HCT116 (cell line): Measurements from ENCODE around the gene ZXDC. TPM values are rescaled to one million over a fixed set of nuclear protein-coding genes. Genes with fewer than 3 reads are reported as not detected.

Experiments
- ATAC-seq: fragments of 200-7000 bp; cut with Tn5 transposase; 2 replicates; pipeline ENCODE4 v1.9.1; 2020; ENCODE audit warnings: mild to moderate bottlenecking, moderate library complexity
- BruUV-seq: library from RNA; stranded (reverse); fragments of 400-500 nt; replicated peaks from 2 replicates; lab custom pipeline; 2021; lab: Mats Ljungman, UMichigan
- CTCF ChIA-PET: fragments of 300-600 bp; sonication (Branson Sonifier 250); formaldehyde crosslinking; loops from one replicate; lab custom pipeline; 2021; ENCODE audit warnings: antibody characterized with exemption; lab: Charles Lee
- POLR2A ChIA-PET: fragments of 300-600, 350-600 bp; sonication (Branson Sonifier 250); formaldehyde crosslinking; loops from one replicate; lab custom pipeline; 2021; ENCODE audit warnings: antibody characterized with exemption; lab: Charles Lee
- RAD21 ChIA-PET, 2 experiments: fragments of 300-600 bp; sonication (Branson Sonifier 250); formaldehyde crosslinking; loops; one replicate each; lab custom pipeline; 2023; ENCODE audit warnings: low total read pairs in 2 of 2; ENCODE audit not compliant: uncharacterized antibody in 2 of 2, unreplicated experiment in 2 of 2, low non-redundant PET in 1 of 2; lab: Charles Lee
- DNase-seq: peaks from one replicate; pipeline ENCODE4 v3.0.0-alpha.2; 2010; ENCODE audit warnings: low read depth, low spot score
- H2AFZ ChIP-seq: fragments of 200-600 bp; shearing (Covaris generic), sonication (generic); 2 replicates; pipeline ENCODE4 v1.6.1; 2017; ENCODE audit warnings: low read depth, mixed run types, mixed read lengths, antibody characterized with exemption, low read length; ENCODE audit not compliant: poor library complexity, severe bottlenecking
- H3K27ac ChIP-seq: 2 replicates; pipeline ENCODE4 v1.5.1; 2012; ENCODE audit warnings: low read depth, low read length
- H3K27me3 ChIP-seq: fragments of 200-600 bp; sonication (generic); 2 replicates; pipeline ENCODE4 v1.6.1; 2016; ENCODE audit warnings: mixed run types, low read length, mixed read lengths; ENCODE audit not compliant: insufficient read depth
- H3K36me3 ChIP-seq, 2 experiments: fragments of 200-500 bp in 1 of 2; fragments of 200-600 bp in 1 of 2; sonication (Bioruptor generic) in 1 of 2; sonication (generic) in 1 of 2; 2 replicates each; pipeline versions ENCODE4 v1.5.1 to v1.6.1; 2014 to 2016; ENCODE audit warnings: low read length in 2 of 2, inconsistent platforms in 1 of 2, mixed read lengths in 1 of 2, mixed run types in 1 of 2; ENCODE audit not compliant: insufficient read depth in 2 of 2, control insufficient read depth in 1 of 2
- H3K4me1 ChIP-seq, 2 experiments: fragments of 200-600 bp in 1 of 2; sonication (generic) in 1 of 2; 2 replicates each; pipeline versions ENCODE4 v1.5.1 to v1.6.1; 2012 to 2017; ENCODE audit warnings: low read length in 2 of 2, inconsistent platforms in 1 of 2, mild to moderate bottlenecking in 1 of 2, mixed read lengths in 1 of 2, mixed run types in 1 of 2, moderate library complexity in 1 of 2; ENCODE audit not compliant: insufficient read depth in 2 of 2, control insufficient read depth in 1 of 2
- H3K4me2 ChIP-seq: fragments of 200-600 bp; sonication (generic); 2 replicates; pipeline ENCODE4 v1.6.1; 2017; ENCODE audit warnings: mixed run types, low read length, mixed read lengths
- H3K4me3 ChIP-seq, 2 experiments: fragments of 200-600 bp in 1 of 2; sonication (generic) in 1 of 2; replicated peaks in 1 of 2; 2 replicates each; pipeline ENCODE4 v1.5.1; 2011 to 2016; ENCODE audit warnings: low read length in 2 of 2, control low read depth in 1 of 2, low read depth in 1 of 2, mild to moderate bottlenecking in 1 of 2, mixed read lengths in 1 of 2, mixed run types in 1 of 2
- H3K79me2 ChIP-seq: fragments of 200-600 bp; sonication (generic); 2 replicates; pipeline ENCODE4 v1.6.1; 2017; ENCODE audit warnings: mild to moderate bottlenecking, mixed run types, low read length, moderate library complexity, mixed read lengths; ENCODE audit not compliant: insufficient read depth
- H3K9ac ChIP-seq: fragments of 200-600 bp; sonication (generic); 2 replicates; pipeline ENCODE4 v1.6.1; 2016; ENCODE audit warnings: low read length, mixed read lengths
- H3K9me2 ChIP-seq: fragments of 200-600 bp; sonication (generic), shearing (Covaris generic); 2 replicates; pipeline ENCODE4 v1.6.1; 2017; ENCODE audit warnings: mixed run types, mild to moderate bottlenecking, moderate library complexity; ENCODE audit not compliant: insufficient read depth
- H3K9me3 ChIP-seq, 2 experiments: fragments of 200-500 bp in 1 of 2; fragments of 200-600 bp in 1 of 2; sonication (Bioruptor generic) in 1 of 2; sonication (generic) in 1 of 2; 2 replicates each; pipeline ENCODE4 v1.6.1; 2014 to 2017; ENCODE audit warnings: low read length in 2 of 2, mixed read lengths in 2 of 2, inconsistent platforms in 1 of 2, low read depth in 1 of 2, mild to moderate bottlenecking in 1 of 2, mixed run types in 1 of 2, moderate library complexity in 1 of 2; ENCODE audit not compliant: control insufficient read depth in 1 of 2, insufficient read depth in 1 of 2
- H4K20me1 ChIP-seq: fragments of 200-600 bp; sonication (generic), shearing (Covaris generic); 2 replicates; pipeline ENCODE4 v1.6.1; 2017; ENCODE audit warnings: mixed run types, mild to moderate bottlenecking, moderate library complexity; ENCODE audit not compliant: insufficient read depth
- ATF3 ChIP-seq: IDR thresholded peaks from 2 replicates; pipeline ENCODE4 v1.6.1; 2012
- EZH2 ChIP-seq: fragments of 200-600 bp; sonication (generic); IDR thresholded peaks from 2 replicates; pipeline ENCODE4 v1.6.1; 2017; ENCODE audit warnings: antibody characterized with exemption, mixed run types
- JUND ChIP-seq: IDR thresholded peaks from 2 replicates; pipeline ENCODE4 v1.6.1; 2012
- MAX ChIP-seq: IDR thresholded peaks from 2 replicates; pipeline ENCODE4 v1.6.1; 2012
- POLR2AphosphoS5 ChIP-seq: IDR thresholded peaks from 2 replicates; pipeline ENCODE4 v1.6.1; 2011; ENCODE audit warnings: mild to moderate bottlenecking, low read depth, low read length, moderate library complexity
- SP1 ChIP-seq: IDR thresholded peaks from 2 replicates; pipeline ENCODE4 v1.6.1; 2012; ENCODE audit warnings: low read depth
- TCF7L2 ChIP-seq: IDR thresholded peaks from 2 replicates; pipeline ENCODE4 v1.7.0; 2011; ENCODE audit warnings: borderline replicate concordance, inconsistent platforms; ENCODE audit not compliant: insufficient read depth, insufficient read length; ENCODE audit errors: extremely low read depth
- YY1 ChIP-seq: IDR thresholded peaks from 2 replicates; pipeline ENCODE4 v1.6.1; 2011; ENCODE audit warnings: low read length, low read depth, moderate library complexity, mild to moderate bottlenecking; ENCODE audit not compliant: insufficient replicate concordance; ENCODE audit errors: extremely low read depth
- ZNF274 ChIP-seq: fragments of 200-500 bp; sonication (Bioruptor generic); IDR thresholded peaks from 2 replicates; pipeline ENCODE4 v1.6.1; 2014; ENCODE audit warnings: mild to moderate bottlenecking, low read depth, low read length, inconsistent platforms
- intact Hi-C: fragments of 100-400 bp; cut with micrococcal nuclease; formaldehyde crosslinking; loops from 2 replicates; pipeline ENCODE4 v1.10.0; 2022
- total RNA-seq: library from RNA; stranded (reverse); gene quantifications from one replicate; pipeline ENCODE4 v1.2.1, GENCODE V29; 2021; ENCODE audit not compliant: unreplicated experiment

Gene ZXDC
- total RNA-seq, 1 experiment from 2014 or later, result 29.9 TPM

- Histone ChIP-seq H3K79me2 (no peaks in the 10 kb centered on the region), H3K27ac (no peak overlapping the region), H3K9me3 (no peaks in the 10 kb centered on the region), H3K4me2 (no peak overlapping the region), H3K36me3 (no peaks in the 10 kb centered on the region), H2AFZ (no peak overlapping the region), H3K9me2 (no peaks in the 10 kb centered on the region), H3K9ac (no peak overlapping the region), H3K4me1 (no peaks in the 10 kb centered on the region), H3K27me3 (peaks cover 7% of the 10 kb centered on the region; the same call in 1 of the 2 replicates), H4K20me1 (no peaks in the 10 kb centered on the region), H3K4me3 (no peak overlapping the region)
- intact Hi-C loops, result no loop called here
- ChIA-PET RAD21 (no interaction called here), CTCF (no interaction called here), POLR2A (no interaction called here)
- BruUV-seq, result no TSS peak
- DNase-seq (no peak), ATAC-seq (no peak)
- TF ChIP-seq EZH2 (no peak), ZNF274 (no peak), ATF3 (no peak), MAX (no peak), SP1 (no peak), TCF7L2 (no peak), JUND (no peak), POLR2AphosphoS5 (no peak)
These were observed 25.4 kb upstream of the ZXDC start for GRCh38 chr3:126501054-126501453.

GRCh38 chr3:126500016-126500415 is 24.3 kb upstream of the ZXDC start:
- ATAC-seq (0 out of 2 replicates have a peak, but pooled peaks have one; percentile 34), DNase-seq (no peak)
- intact Hi-C loops, result no loop called here
- H3K27ac ChIP-seq, result no peak overlapping the region
- no peaks in the 10 kb centered on the region for H4K20me1 ChIP-seq
- no peaks in the 10 kb centered on the region for H3K9me3 ChIP-seq
- ChIA-PET POLR2A (no interaction called here), CTCF (no interaction called here), RAD21 (no interaction called here)
- no peaks in the 10 kb centered on the region for H3K79me2 ChIP-seq
- H3K9me2 ChIP-seq, result no peaks in the 10 kb centered on the region
- H3K27me3 ChIP-seq, result peaks cover 7% of the 10 kb centered on the region; the same call in 1 of the 2 replicates
- no peak overlapping the region for H3K9ac ChIP-seq
- no peak overlapping the region for H2AFZ ChIP-seq
- no peak for TF ChIP-seq YY1
- H3K4me3 ChIP-seq, result no peak overlapping the region
- H3K36me3 ChIP-seq, result no peaks in the 10 kb centered on the region
- no peak overlapping the region for H3K4me2 ChIP-seq
- H3K4me1 ChIP-seq, result no peaks in the 10 kb centered on the region
- BruUV-seq, result no TSS peak
